Parathyroid adenoma (tissue), 2 donors: Measurements from ENCODE around the gene GTF2IRD1.
"Not testable (repeated sequence)": the region's sequence is repeated elsewhere in the genome, so short reads cannot be mapped to it uniquely, and the experiment has no call there.

ENCODE experiments used
- H2AFZ ChIP-seq: fragments of 300-600 bp; sonication (generic); one replicate; pipeline ENCODE4 v1.7.0; 2017; ENCODE audit warnings: antibody characterized with exemption, mild to moderate bottlenecking
- H3K27ac ChIP-seq: fragments of 300-600 bp; sonication (generic); one replicate; pipeline ENCODE4 v1.7.0; 2017
- H3K27me3 ChIP-seq: fragments of 300-600 bp; sonication (generic); one replicate; pipeline ENCODE4 v1.7.0; 2017; ENCODE audit warnings: low read length; ENCODE audit not compliant: control insufficient read depth, insufficient read depth
- H3K36me3 ChIP-seq: fragments of 300-600 bp; sonication (generic); one replicate; pipeline ENCODE4 v1.7.0; 2017; ENCODE audit warnings: low read length; ENCODE audit not compliant: control insufficient read depth, insufficient read depth
- H3K4me1 ChIP-seq: fragments of 300-600 bp; sonication (generic); one replicate; pipeline ENCODE4 v1.7.0; 2017; ENCODE audit warnings: control low read depth
- H3K4me2 ChIP-seq: fragments of 300-600 bp; sonication (generic); one replicate; pipeline ENCODE4 v1.7.0; 2017; ENCODE audit warnings: low read length
- H3K4me3 ChIP-seq: fragments of 300-600 bp; sonication (generic); one replicate; pipeline ENCODE4 v1.7.0; 2017; ENCODE audit warnings: low read depth, low read length
- H3K79me2 ChIP-seq: fragments of 300-600 bp; sonication (generic); one replicate; pipeline ENCODE4 v1.7.0; 2017; ENCODE audit warnings: control low read depth
- H3K9ac ChIP-seq: fragments of 300-600 bp; sonication (generic); one replicate; pipeline ENCODE4 v1.7.0; 2017; ENCODE audit warnings: mild to moderate bottlenecking
- H3K9me3 ChIP-seq: fragments of 300-600 bp; sonication (generic); one replicate; pipeline ENCODE4 v1.7.0; 2017; ENCODE audit warnings: low read length; ENCODE audit not compliant: control insufficient read depth
- CTCF ChIP-seq: fragments of 300-600 bp; sonication (generic); IDR thresholded peaks from one replicate; pipeline ENCODE4 v1.7.0; 2017; ENCODE audit warnings: antibody characterized with exemption, mild to moderate bottlenecking
- donor health status: primary hyperparathyroidism.

Gene GTF2IRD1

GRCh38 chr7:74405899-74406512, 47.7 kb upstream of the GTF2IRD1 start:
- Histone ChIP-seq H3K4me2 (no peak overlapping the region), H3K9ac (no peak overlapping the region), H3K9me3 (no peaks in the 10 kb centered on the region), H2AFZ (no peak overlapping the region), H3K27ac (no peak overlapping the region), H3K4me1 (no peaks in the 10 kb centered on the region), H3K79me2 (no peaks in the 10 kb centered on the region), H3K36me3 (no peaks in the 10 kb centered on the region), H3K4me3 (no peak overlapping the region), H3K27me3 (no peaks in the 10 kb centered on the region)
- TF ChIP-seq CTCF: no peak

- H3K79me2 ChIP-seq: no peaks in the 10 kb centered on the region
- H2AFZ ChIP-seq: no peak overlapping the region
- H3K4me1 ChIP-seq: no peaks in the 10 kb centered on the region
- TF ChIP-seq CTCF: no peak
- no peaks in the 10 kb centered on the region for H3K9me3 ChIP-seq
- H3K9ac ChIP-seq: no peak overlapping the region
- no peaks in the 10 kb centered on the region for H3K36me3 ChIP-seq
- H3K4me3 ChIP-seq: no peak overlapping the region
- H3K27me3 ChIP-seq: no peaks in the 10 kb centered on the region
- no peak overlapping the region for H3K4me2 ChIP-seq
- H3K27ac ChIP-seq: no peak overlapping the region
Measured at GRCh38 chr7:74407958-74408357, 45.7 kb upstream of the GTF2IRD1 start.

GRCh38 chr7:74409571-74409970, 44.1 kb upstream of the GTF2IRD1 start:
- Histone ChIP-seq H3K4me1 (no peaks in the 10 kb centered on the region), H3K79me2 (no peaks in the 10 kb centered on the region), H3K27ac (no peak overlapping the region)

DNA sequence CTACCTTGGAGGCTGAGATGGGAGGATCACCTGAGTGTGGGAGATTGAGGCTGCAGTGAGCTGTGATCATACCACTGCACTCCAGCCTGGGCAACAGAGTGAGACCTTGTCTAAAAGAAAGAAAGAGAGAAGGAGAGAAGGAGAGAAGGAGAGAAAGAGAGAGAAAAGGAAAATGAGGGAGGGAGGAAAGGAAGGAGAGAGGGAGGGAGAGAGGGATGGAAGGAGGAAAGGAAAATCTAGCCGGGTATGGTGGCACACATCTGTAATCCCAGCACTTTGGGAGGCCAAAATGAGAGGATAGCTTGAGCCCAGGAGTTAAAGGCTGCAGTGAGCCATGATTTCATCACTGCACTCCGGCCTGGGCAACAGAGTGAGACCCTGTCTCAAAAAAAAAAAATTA, 42.9 kb upstream of the GTF2IRD1 start:
- no peak for TF ChIP-seq CTCF
- Histone ChIP-seq H2AFZ (no peak overlapping the region), H3K4me1 (no peaks in the 10 kb centered on the region), H3K27ac (no peak overlapping the region), H3K9me3 (no peaks in the 10 kb centered on the region), H3K4me3 (no peak overlapping the region), H3K79me2 (no peaks in the 10 kb centered on the region), H3K9ac (no peak overlapping the region), H3K4me2 (no peak overlapping the region), H3K36me3 (no peaks in the 10 kb centered on the region), H3K27me3 (no peaks in the 10 kb centered on the region)

More at GRCh38 chr7:74409571-74409970, 44.1 kb upstream of the GTF2IRD1 start:
- Histone ChIP-seq H3K4me3 (no peak overlapping the region), H3K4me2 (no peak overlapping the region), H3K27me3 (no peaks in the 10 kb centered on the region), H3K36me3 (no peaks in the 10 kb centered on the region), H3K9me3 (no peaks in the 10 kb centered on the region), H2AFZ (no peak overlapping the region), H3K9ac (no peak overlapping the region)
- TF ChIP-seq CTCF: no peak

DNA sequence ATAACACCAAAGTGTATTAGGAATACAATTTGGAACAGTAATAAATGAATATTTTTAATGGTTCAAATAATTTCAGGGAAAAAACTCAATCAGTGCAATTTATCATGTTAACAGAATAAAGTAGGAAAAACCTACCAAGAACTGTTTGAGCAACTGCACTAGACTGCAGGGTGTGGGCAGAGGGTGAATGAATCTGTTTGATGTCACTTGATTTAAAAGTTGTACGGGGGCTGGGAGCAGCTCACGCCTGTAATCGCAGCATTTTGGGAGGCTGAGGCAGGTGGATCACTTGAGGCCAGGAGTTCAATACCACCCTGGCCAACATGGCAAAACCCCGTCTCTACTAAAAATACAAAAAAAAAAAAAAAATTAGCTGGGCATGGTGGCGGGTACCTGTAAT, 42.1 kb upstream of the GTF2IRD1 start:
- not testable (repeated sequence) for H3K4me3 ChIP-seq, H3K4me1 ChIP-seq, H2AFZ ChIP-seq, H3K79me2 ChIP-seq, H3K27me3 ChIP-seq, H3K9me3 ChIP-seq, H3K4me2 ChIP-seq, H3K36me3 ChIP-seq, H3K27ac ChIP-seq, H3K9ac ChIP-seq
